VCaP (cell line): Measurements from ENCODE around the gene SLC25A47.
"Not testable (repeated sequence)": the region's sequence is repeated elsewhere in the genome, so short reads cannot be mapped to it uniquely, and the experiment has no call there.

Experiments used
- H3K27ac ChIP-seq: fragments of 450-650 bp; 2 replicates; pipeline ENCODE4 v1.5.1; 2017
- CTCF ChIP-seq: fragments of 450-650 bp; conservative IDR thresholded peaks from 2 replicates; pipeline ENCODE4 v1.5.1; 2017; ENCODE audit warnings: mild to moderate bottlenecking, moderate library complexity

The SLC25A47 gene

GRCh38 chr14:100334904-100335303, 11.8 kb downstream of the SLC25A47 start:
- no peak for TF ChIP-seq CTCF
- no peak overlapping the region for H3K27ac ChIP-seq

GRCh38 chr14:100336618-100337530, 13.7 kb downstream of the SLC25A47 start:
- TF ChIP-seq CTCF: no peak
- no peak overlapping the region for H3K27ac ChIP-seq

GRCh38 chr14:100339766-100340422, 16.8 kb downstream of the SLC25A47 start:
- H3K27ac ChIP-seq: no peak overlapping the region

GRCh38 chr14:100340423-100340813, 17.3 kb downstream of the SLC25A47 start:
- no peak overlapping the region for H3K27ac ChIP-seq
- TF ChIP-seq CTCF: no peak

More at GRCh38 chr14:100339766-100340422, 16.8 kb downstream of the SLC25A47 start:
- TF ChIP-seq CTCF: no peak

GRCh38 chr14:100341301-100342031, 18.3 kb downstream of the SLC25A47 start:
- no peak overlapping the region for H3K27ac ChIP-seq
- TF ChIP-seq CTCF: no peak

- no peak overlapping the region for H3K27ac ChIP-seq
These were observed 19.1 kb downstream of the SLC25A47 start for GRCh38 chr14:100342195-100342594.

GRCh38 chr14:100342826-100343225, 19.7 kb downstream of the SLC25A47 start:
- H3K27ac ChIP-seq: not testable (repeated sequence)

More at GRCh38 chr14:100342195-100342594, 19.1 kb downstream of the SLC25A47 start:
- no peak for TF ChIP-seq CTCF

- H3K27ac ChIP-seq: not testable (repeated sequence)
These were observed 21.5 kb downstream of the SLC25A47 start for GRCh38 chr14:100344657-100345056.
